ENCODE data around the gene CFAP157.
A peak's percentile ranks its signal among the peaks of the same experiment; 100 is the strongest.

Gene CFAP157

GRCh38 chr9:127706836-127707241, at the start of gene CFAP157:
TSS of gene CFAP157 (plus strand) at chr9:127706988. CDS start at chr9:127707032, 44 bp downstream.
- no peak for DNase-seq
- in situ Hi-C loops (cut with HindIII; ENCODE audit: low pct_ligation_motif_present, low pct_unique_long_range_greater_than_20kb, low sequenced_read_pairs), result no loop called here

GRCh38 chr9:127658428-127658827, 48.4 kb upstream of the CFAP157 start:
- in situ Hi-C loops (cut with HindIII; ENCODE audit: low pct_ligation_motif_present, low pct_unique_long_range_greater_than_20kb, low sequenced_read_pairs), result no loop called here

GRCh38 chr9:127660886-127661741, 45.7 kb upstream of the CFAP157 start:
- in situ Hi-C loops (cut with HindIII; ENCODE audit: low pct_ligation_motif_present, low pct_unique_long_range_greater_than_20kb, low sequenced_read_pairs), result no loop called here
- no peak for DNase-seq

More at GRCh38 chr9:127658428-127658827, 48.4 kb upstream of the CFAP157 start:
- no peak for DNase-seq

- no peak for DNase-seq
- in situ Hi-C loops (cut with HindIII; ENCODE audit: low pct_ligation_motif_present, low pct_unique_long_range_greater_than_20kb, low sequenced_read_pairs), result no loop called here
Observed at GRCh38 chr9:127662617-127663016, 44.2 kb upstream of the CFAP157 start.

- no peak for DNase-seq
- in situ Hi-C loops (cut with HindIII; ENCODE audit: low pct_ligation_motif_present, low pct_unique_long_range_greater_than_20kb, low sequenced_read_pairs), result no loop called here
Observed at GRCh38 chr9:127664324-127664677, 42.5 kb upstream of the CFAP157 start.

- no peak for DNase-seq
- in situ Hi-C loops (cut with HindIII; ENCODE audit: low pct_ligation_motif_present, low pct_unique_long_range_greater_than_20kb, low sequenced_read_pairs), result no loop called here
Observed at GRCh38 chr9:127664678-127665507, 41.9 kb upstream of the CFAP157 start.

GRCh38 chr9:127667127-127667844, 39.5 kb upstream of the CFAP157 start:
- DNase-seq, result no peak
- in situ Hi-C loops (cut with HindIII; ENCODE audit: low pct_ligation_motif_present, low pct_unique_long_range_greater_than_20kb, low sequenced_read_pairs), result no loop called here

GRCh38 chr9:127667906-127668305, 38.9 kb upstream of the CFAP157 start:
- in situ Hi-C loops (cut with HindIII; ENCODE audit: low pct_ligation_motif_present, low pct_unique_long_range_greater_than_20kb, low sequenced_read_pairs), result no loop called here
- no peak for DNase-seq

- in situ Hi-C loops (cut with HindIII; ENCODE audit: low pct_ligation_motif_present, low pct_unique_long_range_greater_than_20kb, low sequenced_read_pairs), result no loop called here
- no peak for DNase-seq
Observed at GRCh38 chr9:127673234-127673633, 33.6 kb upstream of the CFAP157 start.

GRCh38 chr9:127676638-127677037, 30.1 kb upstream of the CFAP157 start:
- in situ Hi-C loops (cut with HindIII; ENCODE audit: low pct_ligation_motif_present, low pct_unique_long_range_greater_than_20kb, low sequenced_read_pairs), result no loop called here
- DNase-seq, result no peak

GRCh38 chr9:127679506-127679905, 27.3 kb upstream of the CFAP157 start:
- DNase-seq, result no peak
- in situ Hi-C loops (cut with HindIII; ENCODE audit: low pct_ligation_motif_present, low pct_unique_long_range_greater_than_20kb, low sequenced_read_pairs), result no loop called here

GRCh38 chr9:127680226-127680625, 26.6 kb upstream of the CFAP157 start:
- in situ Hi-C loops (cut with HindIII; ENCODE audit: low pct_ligation_motif_present, low pct_unique_long_range_greater_than_20kb, low sequenced_read_pairs), result no loop called here
- no peak for DNase-seq

- in situ Hi-C loops (cut with HindIII; ENCODE audit: low pct_ligation_motif_present, low pct_unique_long_range_greater_than_20kb, low sequenced_read_pairs), result no loop called here
- no peak for DNase-seq
Observed at GRCh38 chr9:127680846-127681245, 25.9 kb upstream of the CFAP157 start.

- no peak for DNase-seq
- in situ Hi-C loops (cut with HindIII; ENCODE audit: low pct_ligation_motif_present, low pct_unique_long_range_greater_than_20kb, low sequenced_read_pairs), result no loop called here
Observed at GRCh38 chr9:127682351-127683136, 24.2 kb upstream of the CFAP157 start.

- no peak for DNase-seq
- in situ Hi-C loops (cut with HindIII; ENCODE audit: low pct_ligation_motif_present, low pct_unique_long_range_greater_than_20kb, low sequenced_read_pairs), result no loop called here
Observed at GRCh38 chr9:127683723-127684122, 23.1 kb upstream of the CFAP157 start.

GRCh38 chr9:127684576-127684975, 22.2 kb upstream of the CFAP157 start:
- in situ Hi-C loops (cut with HindIII; ENCODE audit: low pct_ligation_motif_present, low pct_unique_long_range_greater_than_20kb, low sequenced_read_pairs), result no loop called here

GRCh38 chr9:127686461-127687393, 20.1 kb upstream of the CFAP157 start:
- no peak for DNase-seq
- in situ Hi-C loops (cut with HindIII; ENCODE audit: low pct_ligation_motif_present, low pct_unique_long_range_greater_than_20kb, low sequenced_read_pairs), result no loop called here

More at GRCh38 chr9:127684576-127684975, 22.2 kb upstream of the CFAP157 start:
- DNase-seq, result peak; percentile 7

Data from ACHN (cell line).